ENCODE data around the gene TBCCD1.

GRCh38 chr3:186506857-186507256 lies 60.3 kb downstream of the TBCCD1 start:
- TF ChIP-seq POLR2A (IDR thresholded peaks at IDR 0.05) (no peak), CTCF (IDR thresholded peaks at IDR 0.05) (no peak), POLR2AphosphoS5 (IDR thresholded peaks at IDR 0.05) (no peak)
